ENCODE measurements around the gene GRPEL1. TPM values are rescaled to one million over a fixed set of nuclear protein-coding genes. Genes with fewer than 3 reads are reported as not detected.

The GRPEL1 gene
- total and polyA plus RNA-seq, 3 experiments from 2014 or later = 54.8 to 94.5 (median 94.0) TPM

DNA sequence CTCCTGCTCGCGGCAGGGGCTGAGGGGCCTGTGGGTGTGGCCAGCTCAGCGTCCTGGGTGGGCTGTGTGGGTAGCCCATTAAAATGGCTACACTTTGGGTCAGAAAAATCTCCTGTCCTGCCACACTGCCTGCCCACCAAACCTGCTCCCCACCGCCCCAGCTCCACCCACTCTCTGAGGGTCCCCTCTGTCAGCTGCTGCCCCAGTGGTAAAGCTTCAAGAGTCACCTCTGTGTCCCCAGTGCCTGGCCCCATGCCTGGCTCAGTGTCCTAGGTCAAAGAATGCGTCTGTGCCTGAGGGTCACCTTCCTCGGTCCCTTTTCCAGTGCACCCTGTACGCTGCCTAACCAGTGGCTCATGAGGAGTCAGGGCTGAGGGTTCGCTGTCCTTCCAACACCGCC is 49.6 kb downstream of the GRPEL1 start:
- CTCF ChIA-PET = no interaction called here
- no peak for DNase-seq
- Histone ChIP-seq H3K27me3 (ENCODE audit: insufficient read depth, low read length, poor library complexity, severe bottlenecking) (no peaks in the 10 kb centered on the region), H3K36me3 (ENCODE audit: insufficient read depth, low read length) (peaks cover 17% of the 10 kb centered on the region), H3K4me3 (ENCODE audit: low read length) (no peak overlapping the region), H3K4me1 (ENCODE audit: insufficient read depth, low read length) (no peaks in the 10 kb centered on the region), H3K9me3 (ENCODE audit: low read length) (no peaks in the 10 kb centered on the region), H3K27ac (ENCODE audit: low read depth, low read length) (no peak overlapping the region)
- Mint-ChIP-seq H3K4me1 (peaks cover 0 to 1% (median 0%) of the 10 kb centered on the region in 3 donors), H3K27me3 (no peaks in the 10 kb centered on the region), H3K4me3 (no peak overlapping the region), H3K36me3 (peaks cover 10 to 82% (median 12%) of the 10 kb centered on the region in 3 donors), H3K9me3 (no peaks in the 10 kb centered on the region), H3K27ac (no peak overlapping the region)
- POLR2A ChIA-PET = no interaction called here

DNA sequence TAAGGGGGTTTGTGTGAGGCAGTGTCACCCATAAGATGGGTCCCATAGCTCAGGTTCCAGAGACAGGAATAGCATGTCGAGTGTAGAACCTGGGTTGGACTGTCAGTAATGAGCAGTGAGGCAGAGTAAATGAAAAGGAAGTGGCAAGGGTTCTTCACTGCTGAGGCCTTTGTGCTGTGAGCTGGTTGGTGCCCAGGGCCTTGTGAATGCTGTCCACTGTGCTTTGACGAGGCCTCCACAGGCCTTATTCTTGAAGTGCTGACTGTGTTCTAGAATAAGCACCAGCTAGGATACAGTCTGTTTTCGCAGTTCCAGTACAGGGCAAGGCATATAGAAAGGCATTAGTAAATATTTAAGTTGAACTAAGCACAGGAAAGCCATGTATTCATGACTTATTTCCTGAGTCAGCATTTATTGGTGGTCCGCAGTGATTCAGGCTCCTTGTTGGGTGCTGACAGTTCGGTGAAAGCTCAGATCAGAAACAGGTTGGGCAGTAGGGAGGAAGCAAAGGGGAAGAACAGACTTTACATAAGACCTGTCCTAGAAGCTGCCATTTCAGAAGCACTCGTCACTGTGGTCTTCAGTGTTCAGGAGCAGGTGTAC is 50.3 kb downstream of the GRPEL1 start:
- peaks cover 10 to 85% (median 12%) of the 10 kb centered on the region in 3 donors for H3K36me3 Mint-ChIP-seq
- H3K4me3 Mint-ChIP-seq = no peak overlapping the region
- peaks cover 0 to 1% (median 0%) of the 10 kb centered on the region in 3 donors for H3K4me1 Mint-ChIP-seq
- ChIA-PET CTCF (interaction anchor here (1.2 kb wide), 1 partner anchor 53 kb away, joined by 5 read pairs; no protein-coding TSS in a partner anchor), POLR2A (no interaction called here)
- H3K27ac Mint-ChIP-seq = peak overlapping the region in 2 of 8 donors; percentile 14 to 43
- H3K27ac ChIP-seq (ENCODE audit: low read depth, low read length) = no peak overlapping the region
- H3K4me3 ChIP-seq (ENCODE audit: low read length) = no peak overlapping the region
- no peaks in the 10 kb centered on the region for H3K27me3 ChIP-seq (ENCODE audit: insufficient read depth, low read length, poor library complexity, severe bottlenecking)
- H3K9me3 ChIP-seq (ENCODE audit: low read length) = no peaks in the 10 kb centered on the region
- no peaks in the 10 kb centered on the region for H3K27me3 Mint-ChIP-seq
- no peaks in the 10 kb centered on the region for H3K9me3 Mint-ChIP-seq
- H3K36me3 ChIP-seq (ENCODE audit: insufficient read depth, low read length) = peaks cover 19% of the 10 kb centered on the region
- no peak for DNase-seq
- no peaks in the 10 kb centered on the region for H3K4me1 ChIP-seq (ENCODE audit: insufficient read depth, low read length)

DNA sequence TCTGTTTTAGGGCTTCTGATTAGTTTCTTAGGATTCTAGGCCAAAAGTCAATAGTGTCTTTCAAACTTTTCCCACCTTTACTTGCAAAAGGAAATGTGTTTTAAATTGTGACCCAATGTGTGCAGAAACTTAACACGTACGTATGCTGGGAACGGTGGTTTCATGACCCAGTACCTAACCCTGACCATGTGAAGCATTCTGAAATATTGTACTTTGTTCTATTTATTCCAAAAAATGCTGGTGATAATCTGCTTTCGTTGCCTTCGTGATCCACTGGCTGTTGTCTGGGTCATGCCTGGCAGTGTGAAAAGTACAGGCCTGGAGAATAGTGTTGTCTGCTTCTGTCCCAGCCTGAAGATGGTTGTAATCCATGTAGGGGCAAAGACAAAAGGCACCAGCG is 51.4 kb downstream of the GRPEL1 start:
- POLR2A ChIA-PET = no interaction called here
- DNase-seq = no peak
- Mint-ChIP-seq H3K4me1 (peaks cover 0 to 1% (median 0%) of the 10 kb centered on the region in 3 donors), H3K27me3 (no peaks in the 10 kb centered on the region), H3K4me3 (no peak overlapping the region), H3K9me3 (no peaks in the 10 kb centered on the region), H3K27ac (no peak overlapping the region), H3K36me3 (peaks cover 10 to 82% (median 10%) of the 10 kb centered on the region in 3 donors)
- H3K27me3 ChIP-seq (ENCODE audit: insufficient read depth, low read length, poor library complexity, severe bottlenecking) = no peaks in the 10 kb centered on the region
- H3K27ac ChIP-seq (ENCODE audit: low read depth, low read length) = no peak overlapping the region
- H3K4me3 ChIP-seq (ENCODE audit: low read length) = no peak overlapping the region
- H3K9me3 ChIP-seq (ENCODE audit: low read length) = no peaks in the 10 kb centered on the region
- CTCF ChIA-PET = interaction anchor here (1.2 kb wide), 1 partner anchor 54 kb away, joined by 5 read pairs; no protein-coding TSS in a partner anchor
- H3K36me3 ChIP-seq (ENCODE audit: insufficient read depth, low read length) = peaks cover 22% of the 10 kb centered on the region
- no peaks in the 10 kb centered on the region for H3K4me1 ChIP-seq (ENCODE audit: insufficient read depth, low read length)

DNA sequence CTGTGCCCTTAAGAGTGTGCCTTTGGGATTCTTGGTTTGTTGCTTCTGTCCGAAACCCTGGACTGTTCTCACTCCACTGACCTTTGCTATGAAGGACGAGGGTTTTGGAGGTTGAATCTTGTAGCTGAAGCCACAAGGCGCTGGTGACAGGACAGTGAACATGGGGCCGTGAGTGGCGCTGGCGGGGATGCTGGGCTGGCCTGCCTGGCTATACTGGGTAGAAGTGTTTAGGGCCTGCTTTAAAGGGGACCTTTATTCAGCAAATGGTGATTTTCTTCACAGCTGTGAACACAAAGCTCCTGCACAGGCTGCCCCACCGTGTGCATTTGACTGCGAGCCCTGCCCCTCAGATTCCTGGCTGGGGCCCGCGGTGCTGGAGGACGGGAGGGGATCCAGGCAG is 51.8 kb downstream of the GRPEL1 start:
- Histone ChIP-seq H3K27me3 (ENCODE audit: insufficient read depth, low read length, poor library complexity, severe bottlenecking) (no peaks in the 10 kb centered on the region), H3K27ac (ENCODE audit: low read depth, low read length) (no peak overlapping the region), H3K36me3 (ENCODE audit: insufficient read depth, low read length) (peaks cover 24% of the 10 kb centered on the region), H3K4me1 (ENCODE audit: insufficient read depth, low read length) (no peaks in the 10 kb centered on the region), H3K4me3 (ENCODE audit: low read length) (no peak overlapping the region), H3K9me3 (ENCODE audit: low read length) (no peaks in the 10 kb centered on the region)
- no peak overlapping the region for H3K4me3 Mint-ChIP-seq
- DNase-seq = no peak
- H3K36me3 Mint-ChIP-seq = peaks cover 12 to 82% (median 14%) of the 10 kb centered on the region in 3 donors
- CTCF ChIA-PET = no interaction called here
- H3K4me1 Mint-ChIP-seq = peaks cover 0 to 1% (median 0%) of the 10 kb centered on the region in 3 donors
- H3K9me3 Mint-ChIP-seq = no peaks in the 10 kb centered on the region
- H3K27ac Mint-ChIP-seq = peak overlapping the region in 2 of 8 donors; percentile 5 to 47
- POLR2A ChIA-PET = no interaction called here
- no peaks in the 10 kb centered on the region for H3K27me3 Mint-ChIP-seq

DNA sequence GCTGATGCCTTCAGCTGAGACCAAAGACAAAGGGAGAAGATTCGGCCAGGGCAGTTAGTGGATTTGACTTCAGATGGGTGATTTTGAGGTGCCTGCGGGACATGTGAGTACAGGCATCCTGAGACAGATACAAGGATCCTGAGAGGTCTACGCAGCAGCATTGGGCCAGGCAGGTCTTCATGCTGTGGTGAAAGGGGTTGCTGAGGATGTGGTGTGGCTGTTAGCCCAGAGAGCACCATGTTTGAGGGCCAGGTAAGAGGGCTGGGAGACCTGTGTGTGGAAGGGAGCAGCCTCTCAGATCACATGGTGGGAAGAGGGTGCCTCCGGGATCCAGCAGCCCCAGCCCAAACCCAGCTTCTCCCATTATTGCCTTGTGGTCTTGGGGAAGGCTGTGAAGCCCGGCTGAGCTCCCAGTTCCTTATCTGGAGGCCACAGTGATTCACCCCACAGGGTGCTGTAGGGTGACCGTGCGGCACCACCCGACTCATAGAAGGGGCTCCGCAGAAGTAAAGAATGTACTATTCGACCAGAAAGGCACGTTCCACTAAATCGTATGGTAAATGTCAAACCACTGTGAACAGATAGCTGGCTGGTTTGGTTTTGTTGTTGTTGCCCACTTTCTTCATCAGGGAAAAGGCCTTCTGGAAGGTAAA is 52.4 kb downstream of the GRPEL1 start:
- Mint-ChIP-seq H3K36me3 (peaks cover 12 to 82% (median 14%) of the 10 kb centered on the region in 3 donors), H3K4me1 (peaks cover 0 to 1% (median 0%) of the 10 kb centered on the region in 3 donors), H3K27ac (peak overlapping the region in 1 of 8 donors; percentile 66), H3K27me3 (no peaks in the 10 kb centered on the region), H3K9me3 (no peaks in the 10 kb centered on the region), H3K4me3 (no peak overlapping the region)
- Histone ChIP-seq H3K4me3 (ENCODE audit: low read length) (no peak overlapping the region), H3K36me3 (ENCODE audit: insufficient read depth, low read length) (peaks cover 30% of the 10 kb centered on the region), H3K9me3 (ENCODE audit: low read length) (no peaks in the 10 kb centered on the region), H3K27ac (ENCODE audit: low read depth, low read length) (no peak overlapping the region), H3K4me1 (ENCODE audit: insufficient read depth, low read length) (no peaks in the 10 kb centered on the region), H3K27me3 (ENCODE audit: insufficient read depth, low read length, poor library complexity, severe bottlenecking) (no peaks in the 10 kb centered on the region)
- POLR2A ChIA-PET = no interaction called here
- CTCF ChIA-PET = no interaction called here
- no peak for DNase-seq

DNA sequence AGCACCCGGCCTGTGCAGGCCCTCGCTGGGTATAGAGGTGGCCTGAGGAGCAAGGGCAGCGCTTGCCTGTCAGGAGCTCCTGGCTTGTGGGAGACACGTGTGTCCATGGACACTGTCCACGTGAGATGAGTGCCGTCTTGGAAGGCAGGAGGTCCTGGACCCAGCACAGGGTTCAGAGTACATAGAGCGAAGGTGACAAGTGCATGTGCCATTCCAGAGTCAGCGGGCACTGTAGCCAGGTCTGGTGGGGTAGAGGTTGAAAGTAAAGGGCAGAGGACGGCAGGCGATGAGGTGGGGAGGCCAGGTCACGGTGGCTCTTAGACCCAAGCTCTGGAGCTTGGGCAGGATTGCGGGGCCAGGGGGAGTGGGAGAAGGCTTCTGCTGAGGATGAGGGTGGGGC is 53.0 kb downstream of the GRPEL1 start:
- peaks cover 31% of the 10 kb centered on the region for H3K36me3 ChIP-seq (ENCODE audit: insufficient read depth, low read length)

DNA sequence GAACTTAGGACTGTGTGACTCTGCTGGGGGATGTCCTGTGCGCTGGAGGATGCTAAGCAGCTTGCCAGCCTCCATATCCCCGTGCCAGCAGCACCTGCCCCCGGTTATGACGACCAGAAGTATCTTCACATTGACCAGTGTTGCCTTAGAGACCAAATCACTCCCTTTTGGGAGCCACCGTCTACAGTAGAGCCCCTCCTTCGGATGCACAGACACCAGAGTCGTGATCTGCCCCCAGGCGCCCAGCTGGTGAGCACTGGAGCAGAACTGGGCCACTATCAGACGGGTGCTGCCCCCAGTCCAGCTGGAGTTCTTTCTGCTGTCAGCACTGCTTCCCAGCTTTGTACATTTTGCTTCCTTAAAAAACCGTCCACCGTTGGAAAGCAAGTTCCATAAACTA is 54.7 kb downstream of the GRPEL1 start:
- ChIA-PET CTCF (no interaction called here), POLR2A (no interaction called here)
- no peak overlapping the region for H3K27ac ChIP-seq (ENCODE audit: low read depth, low read length)
- DNase-seq = no peak
- Mint-ChIP-seq H3K4me1 (peaks cover 0 to 1% (median 0%) of the 10 kb centered on the region in 3 donors), H3K9me3 (no peaks in the 10 kb centered on the region), H3K27me3 (no peaks in the 10 kb centered on the region), H3K4me3 (no peak overlapping the region), H3K36me3 (peaks cover 12 to 88% (median 18%) of the 10 kb centered on the region in 3 donors), H3K27ac (no peak overlapping the region)
- no peaks in the 10 kb centered on the region for H3K27me3 ChIP-seq (ENCODE audit: insufficient read depth, low read length, poor library complexity, severe bottlenecking)
- peaks cover 45% of the 10 kb centered on the region for H3K36me3 ChIP-seq (ENCODE audit: insufficient read depth, low read length)
- no peaks in the 10 kb centered on the region for H3K4me1 ChIP-seq (ENCODE audit: insufficient read depth, low read length)
- no peak overlapping the region for H3K4me3 ChIP-seq (ENCODE audit: low read length)
- no peaks in the 10 kb centered on the region for H3K9me3 ChIP-seq (ENCODE audit: low read length)

More for the DNA sequence above, 53.0 kb downstream of the GRPEL1 start:
- H3K9me3 ChIP-seq (ENCODE audit: low read length) = no peaks in the 10 kb centered on the region
- no peaks in the 10 kb centered on the region for H3K9me3 Mint-ChIP-seq
- no peaks in the 10 kb centered on the region for H3K27me3 Mint-ChIP-seq
- H3K4me3 Mint-ChIP-seq = no peak overlapping the region
- no peak overlapping the region for H3K27ac ChIP-seq (ENCODE audit: low read depth, low read length)
- no peak overlapping the region for H3K27ac Mint-ChIP-seq
- no peak for DNase-seq
- no peak overlapping the region for H3K4me3 ChIP-seq (ENCODE audit: low read length)
- peaks cover 0 to 1% (median 0%) of the 10 kb centered on the region in 3 donors for H3K4me1 Mint-ChIP-seq
- H3K36me3 Mint-ChIP-seq = peaks cover 12 to 84% (median 15%) of the 10 kb centered on the region in 3 donors
- CTCF ChIA-PET = no interaction called here
- no peaks in the 10 kb centered on the region for H3K27me3 ChIP-seq (ENCODE audit: insufficient read depth, low read length, poor library complexity, severe bottlenecking)
- POLR2A ChIA-PET = no interaction called here
- H3K4me1 ChIP-seq (ENCODE audit: insufficient read depth, low read length) = no peaks in the 10 kb centered on the region

DNA sequence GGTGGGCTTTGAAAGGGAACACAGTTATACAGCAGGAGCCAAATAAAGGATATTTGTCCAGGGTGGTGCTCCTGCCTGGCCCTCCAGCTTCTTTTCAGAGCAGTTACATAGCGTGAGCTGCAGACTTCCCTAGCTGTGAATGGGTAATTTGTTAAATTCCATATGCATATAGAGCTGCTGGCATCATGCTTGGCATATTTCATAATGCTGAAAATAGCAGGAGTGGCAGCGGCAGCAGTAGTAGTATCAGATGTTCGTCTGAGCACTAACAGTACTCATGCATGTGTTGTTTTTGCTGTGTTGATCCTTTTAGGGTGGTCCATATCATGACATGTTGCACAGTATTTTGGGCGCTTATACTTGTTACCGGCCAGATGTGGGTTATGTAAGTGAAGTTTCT is 58.3 kb downstream of the GRPEL1 start:
- Mint-ChIP-seq H3K27me3 (no peaks in the 10 kb centered on the region), H3K36me3 (peaks cover 8 to 83% (median 16%) of the 10 kb centered on the region in 3 donors), H3K4me1 (peaks cover 0 to 2% (median 1%) of the 10 kb centered on the region in 3 donors), H3K9me3 (no peaks in the 10 kb centered on the region), H3K4me3 (no peak overlapping the region), H3K27ac (peak overlapping the region in 2 of 8 donors; percentile 24 to 72)
- Histone ChIP-seq H3K4me3 (ENCODE audit: low read length) (no peak overlapping the region), H3K9me3 (ENCODE audit: low read length) (no peaks in the 10 kb centered on the region), H3K36me3 (ENCODE audit: insufficient read depth, low read length) (peaks cover 35% of the 10 kb centered on the region), H3K27ac (ENCODE audit: low read depth, low read length) (no peak overlapping the region), H3K4me1 (ENCODE audit: insufficient read depth, low read length) (no peaks in the 10 kb centered on the region), H3K27me3 (ENCODE audit: insufficient read depth, low read length, poor library complexity, severe bottlenecking) (no peaks in the 10 kb centered on the region)
- no peak for DNase-seq
- CTCF ChIA-PET = no interaction called here
- POLR2A ChIA-PET = no interaction called here
